Right ventricle myocardium inferior (tissue), 1 donor: ENCODE data around the gene RNF225. TPM values are rescaled to one million over a fixed set of nuclear protein-coding genes. Genes with fewer than 3 reads are reported as not detected.

Source experiments
- ATAC-seq: fragments of 200-7000 bp; cut with Tn5 transposase; one replicate; pipeline ENCODE4 v1.9.1; 2020; ENCODE audit warnings: mild to moderate bottlenecking, moderate library complexity
- DNase-seq: peaks from one replicate; pipeline ENCODE4 v3.0.0; 2021; ENCODE audit errors: missing footprints
- intact Hi-C: fragments of 100-400 bp; cut with DNase I; formaldehyde crosslinking; loops from one replicate; pipeline ENCODE4 v1.11.0; 2022
- total RNA-seq: library from RNA; stranded (reverse); fragmentation: NEBNext Ultra II Directional; extraction: Animal tissue kit (Norgen Biotek cat#: 25700); gene quantifications from one replicate; pipeline ENCODE4 v1.2.1, GENCODE V29; 2021
- donor health status: DM: no; HTN: yes; CAD: no; lungs with severe emphysema.

RNF225 gene
- total RNA-seq, 1 donor from 2014 or later, result not detected

GRCh38 chr19:58382997-58383603 lies 12.4 kb upstream of the RNF225 start:
- no peak for ATAC-seq
- intact Hi-C loops, result no loop called here
- peak; percentile 16 for DNase-seq

GRCh38 chr19:58385313-58385890 lies 10.1 kb upstream of the RNF225 start:
- ATAC-seq (no peak), DNase-seq (peak; percentile 53)
- intact Hi-C loops, result no loop called here

- intact Hi-C loops, result no loop called here
- DNase-seq (peak; percentile 48), ATAC-seq (peak; percentile 6)
These were observed 9.4 kb upstream of the RNF225 start for GRCh38 chr19:58385891-58386575.

- ATAC-seq, result peak; percentile 97
- intact Hi-C loops, result no loop called here
These were observed 8.7 kb upstream of the RNF225 start, which contains the start of gene RPS5 for GRCh38 chr19:58386576-58387337. TSS of gene RPS5 (plus strand) at chr19:58387269. CDS start at chr19:58388138, 869 bp downstream.

GRCh38 chr19:58387338-58388174 lies 7.9 kb upstream of the RNF225 start:
- DNase-seq (peak; percentile 23), ATAC-seq (no peak)
- intact Hi-C loops, result no loop called here

More at GRCh38 chr19:58386576-58387337, 8.7 kb upstream of the RNF225 start, which contains the start of gene RPS5:
- DNase-seq, result peak; percentile 99

GRCh38 chr19:58388175-58388526 lies 7.3 kb upstream of the RNF225 start:
- no peak for ATAC-seq
- DNase-seq, result no peak
- intact Hi-C loops, result no loop called here

GRCh38 chr19:58392945-58393724 lies 2.3 kb upstream of the RNF225 start:
- intact Hi-C loops, result no loop called here
- DNase-seq (peak; percentile 60), ATAC-seq (no peak)

GRCh38 chr19:58393725-58394033 lies 1.8 kb upstream of the RNF225 start:
- intact Hi-C loops, result no loop called here
- DNase-seq (no peak), ATAC-seq (no peak)

- ATAC-seq (no peak), DNase-seq (no peak)
- intact Hi-C loops, result no loop called here
These were observed 636 bp upstream of the RNF225 start for GRCh38 chr19:58394821-58395219.

- DNase-seq, result no peak
- no peak for ATAC-seq
- intact Hi-C loops, result no loop called here
These were observed 647 bp downstream of the RNF225 start for GRCh38 chr19:58395979-58396627.

GRCh38 chr19:58396691-58397532 lies 1.5 kb downstream of the RNF225 start:
- no peak for DNase-seq
- ATAC-seq, result no peak
- intact Hi-C loops, result no loop called here

GRCh38 chr19:58397533-58398037 lies 2.1 kb downstream of the RNF225 start:
- intact Hi-C loops, result no loop called here
- no peak for ATAC-seq

GRCh38 chr19:58398087-58398486 lies 2.6 kb downstream of the RNF225 start:
- intact Hi-C loops, result no loop called here
- DNase-seq (no peak), ATAC-seq (no peak)

More at GRCh38 chr19:58397533-58398037, 2.1 kb downstream of the RNF225 start:
- no peak for DNase-seq

GRCh38 chr19:58398545-58398944 lies 3.1 kb downstream of the RNF225 start:
- intact Hi-C loops, result no loop called here
- no peak for DNase-seq
- no peak for ATAC-seq

GRCh38 chr19:58399903-58400302 lies 4.4 kb downstream of the RNF225 start:
- DNase-seq (no peak), ATAC-seq (no peak)
- intact Hi-C loops, result no loop called here

GRCh38 chr19:58400316-58400915 lies 5.0 kb downstream of the RNF225 start:
- intact Hi-C loops, result no loop called here
- DNase-seq (no peak), ATAC-seq (no peak)
